HG02885 (cell line): ENCODE results near the gene ZNF12.

Experiments
- ATAC-seq: cut with Tn5 transposase; IDR thresholded peaks from one replicate; pipeline ENCODE4 v1.9.1; 2021; ENCODE audit warnings: mild to moderate bottlenecking; ENCODE audit not compliant: unreplicated experiment, poor library complexity

Gene ZNF12

DNA sequence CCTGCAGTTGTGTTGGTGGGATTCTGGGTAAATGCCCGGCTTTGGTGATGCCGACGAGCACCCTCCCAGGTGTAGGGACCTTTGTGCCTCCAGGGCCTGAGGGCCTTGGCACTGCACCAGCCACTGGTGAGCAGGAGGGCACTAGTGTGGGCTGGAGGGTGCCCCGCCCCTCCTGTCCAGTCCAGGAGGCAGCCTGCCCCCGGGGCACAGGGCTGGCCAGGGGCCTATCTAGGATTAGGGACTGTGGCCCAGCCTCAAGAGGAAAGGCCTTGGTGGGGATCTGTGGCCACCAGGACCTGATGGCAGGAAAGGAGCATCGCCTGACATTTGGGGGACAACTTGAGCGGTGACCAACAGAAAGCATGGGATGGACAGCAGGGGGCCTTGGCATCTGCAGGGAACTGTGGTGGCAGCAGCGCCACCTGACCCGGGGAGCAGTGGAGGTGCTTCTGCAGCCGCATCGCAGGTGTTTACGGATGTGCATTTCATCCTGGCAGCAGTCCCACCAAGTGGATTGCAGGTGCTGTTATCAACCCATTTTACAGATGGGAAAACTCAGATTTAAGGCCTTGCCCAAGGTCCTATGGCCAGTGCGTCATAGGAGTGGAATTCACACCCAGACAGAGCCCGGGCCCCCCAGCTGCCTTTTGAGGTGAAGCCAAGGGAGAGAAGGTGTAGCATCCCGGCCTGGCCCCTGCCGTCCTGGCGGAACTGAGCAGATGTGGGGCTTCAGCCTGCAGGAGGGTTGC, 58.5 kb downstream of the ZNF12 start:
- no peak for ATAC-seq

DNA sequence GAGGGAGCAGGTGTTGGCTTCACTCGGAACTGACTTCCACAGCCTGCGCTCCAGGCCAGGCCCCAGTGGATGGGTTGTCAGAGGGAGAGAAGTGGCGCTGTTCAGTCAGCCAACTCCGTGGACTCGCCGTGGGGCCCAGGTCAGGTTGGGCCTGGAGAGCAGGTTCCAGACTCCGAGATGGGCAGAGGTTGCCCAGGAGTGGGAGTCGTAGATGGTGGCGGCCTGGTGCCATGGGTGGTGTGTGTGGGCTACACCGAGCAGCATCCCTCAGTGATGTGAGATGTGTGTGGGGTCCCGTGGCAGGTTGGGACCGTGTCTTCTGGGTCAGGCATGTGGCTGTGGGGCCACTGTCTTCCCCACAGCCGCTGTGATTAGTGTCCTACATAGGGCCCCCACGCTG, 59.2 kb downstream of the ZNF12 start:
- no peak for ATAC-seq

DNA sequence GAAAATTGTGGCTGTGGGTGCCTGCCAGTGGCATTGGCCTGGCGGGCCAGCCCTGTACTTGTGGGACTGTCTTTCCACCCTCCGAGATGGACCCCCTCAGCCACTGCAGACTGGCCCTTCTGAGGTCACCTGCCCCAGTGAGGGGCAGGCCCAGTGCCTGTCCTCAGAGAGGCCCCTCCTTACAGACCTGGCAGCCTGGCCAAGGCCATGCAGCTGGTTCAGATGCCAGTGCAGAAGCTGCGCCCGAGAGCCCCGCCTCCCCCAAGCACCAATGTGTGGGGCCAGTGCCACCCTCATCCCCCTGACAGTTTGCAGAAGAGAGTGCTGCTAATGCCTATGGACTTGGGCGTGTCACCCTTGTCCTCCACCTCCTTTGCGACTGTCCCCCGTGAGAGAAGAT, 59.7 kb downstream of the ZNF12 start:
- ATAC-seq = no peak

DNA sequence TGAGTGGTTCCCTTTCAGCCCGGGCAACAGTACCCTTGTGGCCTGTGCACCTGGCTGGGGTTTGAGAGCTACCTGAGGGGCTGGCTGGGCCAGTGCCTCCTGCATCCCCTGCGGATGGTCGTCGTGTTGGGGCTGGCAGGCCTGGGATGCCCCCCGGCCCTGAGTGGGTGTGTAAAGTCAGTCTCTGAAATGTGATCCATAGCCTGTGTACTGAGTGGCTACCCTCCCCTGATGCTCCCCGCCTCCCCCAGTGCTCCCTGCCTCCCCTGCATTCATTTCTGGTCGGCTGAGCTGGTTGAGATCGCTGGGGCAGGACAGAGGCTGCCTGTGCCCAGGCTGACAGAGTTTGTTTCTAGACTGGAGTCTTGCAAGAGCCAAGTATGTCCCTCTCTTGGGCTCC, 60.3 kb downstream of the ZNF12 start:
- ATAC-seq = no peak

DNA sequence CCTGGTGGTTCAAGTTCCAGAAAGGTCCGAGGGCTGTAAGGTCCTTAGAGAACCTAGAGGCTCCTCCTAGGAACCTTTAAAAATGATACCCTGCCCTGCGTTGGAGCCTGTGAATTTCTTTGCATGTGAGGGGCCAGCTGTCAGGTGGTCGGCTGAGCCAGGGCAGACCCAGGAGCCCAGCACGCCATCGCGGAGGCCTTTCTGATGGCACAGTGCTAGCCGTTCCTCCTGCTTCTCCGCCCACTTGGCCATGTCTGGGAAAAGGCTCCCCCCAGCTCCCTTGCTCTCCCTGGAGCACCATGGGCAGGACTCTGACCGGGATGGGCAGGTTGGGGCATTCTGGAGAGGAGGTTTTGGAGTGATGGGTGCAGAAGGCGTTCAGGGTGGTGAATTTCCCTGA, 62.0 kb downstream of the ZNF12 start:
- no peak for ATAC-seq

DNA sequence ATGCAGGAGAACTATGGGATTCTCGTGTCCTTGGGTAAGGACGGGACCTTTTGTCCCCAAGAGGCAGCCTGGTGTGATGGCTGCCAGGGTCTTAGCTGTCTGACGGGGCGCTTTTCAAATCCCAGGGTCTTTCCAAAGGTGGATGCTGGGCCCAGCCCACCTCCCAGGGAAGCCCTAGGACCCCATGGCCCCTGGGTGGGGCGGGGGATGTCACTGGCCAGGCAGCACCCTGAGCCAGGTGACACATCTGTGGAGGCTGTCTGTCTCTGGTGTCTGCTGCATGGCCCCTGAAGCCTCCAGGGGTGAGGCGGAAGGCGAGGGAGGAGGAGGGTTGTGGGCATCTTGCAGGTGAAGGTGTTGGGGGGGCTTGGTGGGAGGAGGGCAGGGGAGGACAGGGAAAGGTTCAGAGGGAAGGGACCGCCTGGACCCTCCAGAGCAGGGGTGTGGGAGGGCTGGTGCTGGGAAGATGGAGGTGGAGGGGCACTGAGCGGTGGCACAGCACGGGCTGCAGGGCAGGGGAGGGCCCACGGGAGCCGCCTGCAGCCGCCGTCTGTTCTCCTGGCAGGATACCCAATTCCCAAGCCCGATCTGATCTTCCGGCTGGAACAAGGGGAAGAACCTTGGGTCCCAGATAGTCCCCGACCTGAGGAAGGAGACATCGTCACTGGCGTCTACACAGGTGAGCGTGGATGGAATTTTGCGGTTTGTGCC, 62.7 kb downstream of the ZNF12 start:
- ATAC-seq = no peak

DNA sequence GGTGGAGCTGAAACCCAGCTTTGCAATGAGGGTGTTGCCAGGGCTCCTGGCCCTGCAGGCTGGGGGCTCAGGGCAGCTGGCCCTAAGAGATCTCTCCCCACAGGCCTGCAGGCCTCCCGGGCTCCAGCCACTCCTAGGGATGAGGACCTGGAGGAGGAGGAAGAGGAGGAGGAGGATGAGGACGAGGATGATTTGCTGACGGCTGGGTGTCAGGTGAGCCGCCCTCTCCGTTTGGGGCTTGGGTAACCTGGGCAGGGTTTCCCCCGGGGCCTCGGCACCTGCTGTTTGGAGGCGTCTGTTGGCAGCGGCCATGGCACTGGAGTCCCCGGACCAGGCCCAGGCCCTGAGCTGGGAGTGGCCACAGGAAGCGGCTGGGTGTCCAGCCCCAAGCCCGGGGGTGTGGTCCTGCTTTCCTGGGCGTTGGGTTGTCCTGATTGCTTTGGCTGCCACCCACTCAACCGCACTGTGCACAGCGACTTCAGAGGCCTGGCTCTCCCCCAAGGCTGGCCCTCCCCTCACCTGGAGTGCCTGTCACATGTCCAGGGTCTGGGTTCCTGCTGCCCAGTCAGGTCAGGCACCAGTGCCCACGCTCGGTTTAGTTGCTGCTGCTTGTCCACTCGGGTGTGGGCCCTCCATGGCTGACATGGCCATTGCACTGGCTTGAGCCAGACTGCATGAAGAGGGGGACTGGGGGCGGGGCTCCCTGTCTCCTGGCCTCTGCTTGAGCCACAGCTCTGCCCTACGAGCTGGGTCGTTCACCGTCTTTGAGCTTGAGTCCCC, 63.7 kb downstream of the ZNF12 start:
- ATAC-seq = no peak

DNA sequence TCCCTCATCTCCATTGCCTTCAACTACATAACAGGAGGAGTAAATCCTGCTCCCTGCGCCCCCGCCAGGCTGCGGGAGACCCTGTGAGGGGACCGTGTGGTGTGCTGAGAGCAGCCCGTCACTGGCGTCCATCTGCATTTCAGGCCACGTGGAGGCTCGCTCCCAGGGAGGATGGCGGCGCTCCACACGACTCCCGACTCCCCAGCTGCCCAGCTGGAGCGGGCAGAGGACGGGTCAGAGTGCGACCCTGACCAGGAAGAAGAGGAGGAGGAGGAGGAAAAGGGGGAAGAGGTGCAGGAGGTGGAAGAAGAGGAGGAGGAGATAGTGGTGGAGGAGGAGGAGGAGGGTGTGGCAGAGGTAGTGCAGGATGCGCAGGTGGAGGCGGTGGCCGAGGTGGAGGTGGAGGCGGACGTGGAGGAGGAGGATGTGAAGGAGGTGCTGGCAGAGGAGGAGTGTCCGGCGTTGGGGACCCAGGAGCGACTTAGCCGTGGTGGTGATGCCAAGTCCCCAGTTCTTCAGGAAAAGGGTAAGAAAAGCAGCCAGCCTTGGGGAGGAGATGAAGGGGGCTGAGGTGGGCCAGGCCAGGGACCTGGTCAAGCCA, 64.4 kb downstream of the ZNF12 start:
- no peak for ATAC-seq

DNA sequence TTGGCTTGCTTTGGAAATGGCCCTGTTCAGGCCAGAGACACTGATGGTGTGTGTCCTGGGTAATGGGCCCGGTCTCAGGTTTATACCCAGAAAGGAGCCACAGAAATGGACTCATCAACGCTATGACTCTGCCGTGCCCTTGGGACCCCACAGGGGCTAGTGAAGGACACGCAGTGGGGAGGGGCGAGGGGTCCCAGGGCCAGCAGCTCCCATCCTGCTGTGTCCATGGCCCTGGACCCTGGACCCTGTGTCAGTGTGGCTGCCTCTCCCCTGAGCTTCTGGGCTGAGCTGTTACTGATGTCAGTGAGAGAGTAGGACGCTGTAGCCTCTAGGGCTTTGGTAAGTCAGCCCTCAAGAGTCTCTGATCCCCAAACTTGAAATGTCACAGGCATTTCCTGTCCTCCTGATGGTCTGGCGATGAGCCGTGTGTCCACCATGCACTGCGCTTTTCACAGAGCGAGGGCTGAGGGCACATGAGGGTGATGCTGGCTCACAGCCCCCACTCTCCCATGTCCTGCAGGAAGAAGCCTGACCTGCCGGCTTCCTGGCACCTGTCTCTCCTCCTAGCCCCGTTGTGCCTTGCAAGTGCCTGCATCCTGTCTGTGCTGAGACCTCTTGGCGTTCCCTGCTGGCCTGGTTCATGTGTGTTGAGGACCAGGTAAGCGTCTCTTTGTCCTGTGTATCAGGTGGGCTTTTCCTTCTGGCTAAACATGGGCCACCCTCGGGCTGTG, 65.3 kb downstream of the ZNF12 start:
- ATAC-seq = no peak

DNA sequence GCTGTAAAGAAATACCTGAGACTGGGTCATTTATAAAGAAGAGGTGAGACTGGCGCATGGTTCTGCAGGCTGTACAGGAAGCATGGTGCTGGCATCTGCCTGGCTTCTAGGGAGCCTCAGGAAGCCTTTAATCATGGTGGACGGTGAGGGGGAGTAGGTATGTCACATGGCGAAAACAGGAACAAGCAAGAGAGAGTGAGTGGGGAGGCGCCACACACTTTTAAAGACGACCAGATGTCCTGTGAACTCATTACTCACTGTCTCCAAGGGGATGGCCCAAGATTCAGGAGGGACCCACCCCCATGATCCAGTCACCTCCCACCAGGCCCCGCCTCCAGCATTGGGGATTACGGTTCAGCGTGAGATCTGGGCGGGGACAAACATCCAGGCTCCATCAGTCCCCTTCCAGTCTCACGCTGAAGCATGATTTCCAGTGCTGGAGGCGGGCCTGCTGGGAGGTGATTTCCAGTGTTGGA, 66.5 kb downstream of the ZNF12 start:
- no peak for ATAC-seq

DNA sequence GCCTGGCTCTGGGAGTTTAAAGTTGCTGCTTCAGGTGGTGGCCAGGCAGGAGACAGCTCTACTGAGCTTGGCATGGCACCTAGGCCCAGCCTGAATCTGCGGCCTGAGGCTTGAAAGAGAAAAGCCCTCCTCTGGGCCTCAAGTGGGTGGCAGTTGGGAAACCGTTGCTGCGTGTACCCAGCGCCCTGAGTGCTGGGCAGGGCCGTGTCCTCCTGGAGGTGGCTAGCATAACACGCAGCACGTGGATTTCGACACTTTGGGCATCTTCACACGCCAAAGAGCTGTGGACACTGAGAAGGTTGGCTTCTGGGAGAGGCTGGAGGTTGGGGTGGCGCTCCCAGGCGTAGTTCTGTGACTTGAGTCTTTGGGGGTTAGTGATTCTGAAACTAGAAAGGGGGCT, 67.1 kb downstream of the ZNF12 start:
- no peak for ATAC-seq

DNA sequence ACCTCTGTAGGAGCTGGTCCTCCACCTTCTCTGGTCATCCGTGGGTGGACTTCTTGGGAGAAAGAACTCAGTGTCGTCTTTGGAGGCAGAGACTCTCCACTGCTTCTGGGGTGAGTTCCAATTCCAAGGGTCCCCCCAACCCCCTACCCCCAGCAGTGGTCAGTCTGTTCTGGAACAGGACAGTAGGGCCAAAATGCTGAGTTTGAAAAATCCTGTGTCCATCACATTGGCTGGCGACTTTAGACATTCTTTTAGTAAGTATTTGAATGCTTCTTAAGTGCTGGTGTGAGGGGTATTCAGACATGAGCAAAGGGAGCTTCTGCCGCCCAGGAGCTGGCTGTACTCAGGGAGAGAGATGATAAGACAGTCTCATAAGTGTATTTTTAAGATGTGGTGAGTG, 67.7 kb downstream of the ZNF12 start:
- no peak for ATAC-seq
